GM19467 (cell line): ENCODE data around the gene OR7C1.
"Not testable (repeated sequence)": the region's sequence is repeated elsewhere in the genome, so short reads cannot be mapped to it uniquely, and the experiment has no call there.

ENCODE experiments used
- ATAC-seq: cut with Tn5 transposase; IDR thresholded peaks from one replicate; pipeline ENCODE4 v1.9.1; 2021; ENCODE audit warnings: mild to moderate bottlenecking, moderate library complexity; ENCODE audit not compliant: unreplicated experiment

OR7C1 gene

GRCh38 chr19:14768001-14768400 lies 67.0 kb downstream of the OR7C1 start:
- ATAC-seq, result no peak

- no peak for ATAC-seq
Measured at GRCh38 chr19:14767466-14767971, 67.5 kb downstream of the OR7C1 start.

GRCh38 chr19:14765841-14766240 lies 69.1 kb downstream of the OR7C1 start:
- not testable (repeated sequence) for ATAC-seq

GRCh38 chr19:14765403-14765802 lies 69.6 kb downstream of the OR7C1 start:
- not testable (repeated sequence) for ATAC-seq

GRCh38 chr19:14764401-14764800 lies 70.6 kb downstream of the OR7C1 start:
- no peak for ATAC-seq

GRCh38 chr19:14763497-14764145 lies 71.4 kb downstream of the OR7C1 start:
- no peak for ATAC-seq

GRCh38 chr19:14762111-14762510 lies 72.9 kb downstream of the OR7C1 start:
- no peak for ATAC-seq

GRCh38 chr19:14761607-14762006 lies 73.4 kb downstream of the OR7C1 start:
- ATAC-seq, result no peak

GRCh38 chr19:14758816-14759215 lies 76.2 kb downstream of the OR7C1 start:
- no peak for ATAC-seq

- no peak for ATAC-seq
Measured at GRCh38 chr19:14748601-14749000, 86.4 kb downstream of the OR7C1 start.
